Activated naive CD4-positive, alpha-beta T cell treated with anti-CD3 and anti-CD28 coated beads for 36 hours (primary cell): ENCODE results near the gene RPL39L. TPM values are rescaled to one million over a fixed set of nuclear protein-coding genes. Genes with fewer than 3 reads are reported as not detected.
A peak's percentile ranks its signal among the peaks of the same experiment; 100 is the strongest.

Experiments used
- CTCF ChIA-PET: fragments of 350-600 bp; sonication (Branson Sonifier 250); formaldehyde crosslinking; loops from one replicate; lab custom pipeline; 2021; ENCODE audit warnings: antibody characterized with exemption; lab: Charles Lee
- DNase-seq: peaks from one replicate; pipeline ENCODE4 v3.0.0-alpha.2; 2020
- H3K27ac Mint-ChIP-seq: one replicate; pipeline ENCODE4 v1.8.0; 2021; ENCODE audit warnings: mild to moderate bottlenecking, mixed read lengths
- H3K27me3 Mint-ChIP-seq: one replicate; pipeline ENCODE4 v1.8.0; 2021; ENCODE audit warnings: low read depth, mixed read lengths
- H3K36me3 Mint-ChIP-seq: one replicate; pipeline ENCODE4 v1.8.0; 2021; ENCODE audit warnings: low read depth, mixed read lengths
- H3K4me1 Mint-ChIP-seq: one replicate; pipeline ENCODE4 v1.8.0; 2021; ENCODE audit warnings: low read depth, mixed read lengths
- H3K4me3 Mint-ChIP-seq: one replicate; pipeline ENCODE4 v1.8.0; 2021; ENCODE audit warnings: mild to moderate bottlenecking, moderate library complexity, mixed read lengths
- H3K9me3 Mint-ChIP-seq: one replicate; pipeline ENCODE4 v1.8.0; 2021; ENCODE audit warnings: mixed read lengths
- intact Hi-C: fragments of 100-400 bp; cut with micrococcal nuclease; formaldehyde crosslinking; loops from one replicate; pipeline ENCODE4 v1.15.1; 2023
- total RNA-seq, 2 experiments: library from RNA; stranded (reverse); gene quantifications; one replicate each; pipeline ENCODE4 v1.2.3, GENCODE V29; 2021

RPL39L gene
- total RNA-seq, 2 experiments from 2014 or later, result 19.2 to 20.9 TPM

GRCh38 chr3:187110156-187110555 lies 29.1 kb downstream of the RPL39L start:
- H3K4me3 Mint-ChIP-seq, result no peak overlapping the region
- no peaks in the 10 kb centered on the region for H3K27me3 Mint-ChIP-seq
- intact Hi-C loops, result loop anchor here (10.0 kb wide), 3 partner anchors 185 to 605 kb away; partner anchors contain the start of genes MASP1 and SST
- no peak overlapping the region for H3K27ac Mint-ChIP-seq
- no peaks in the 10 kb centered on the region for H3K9me3 Mint-ChIP-seq
- CTCF ChIA-PET, result interaction anchor here (1.1 to 7.0 kb wide), 3 partner anchors 8 to 54 kb away, joined by 5 to 136 read pairs (median 28); partner anchors contain the start of gene RPL39L
- H3K36me3 Mint-ChIP-seq, result no peaks in the 10 kb centered on the region
- DNase-seq, result no peak
- peaks cover 7% of the 10 kb centered on the region for H3K4me1 Mint-ChIP-seq

DNA sequence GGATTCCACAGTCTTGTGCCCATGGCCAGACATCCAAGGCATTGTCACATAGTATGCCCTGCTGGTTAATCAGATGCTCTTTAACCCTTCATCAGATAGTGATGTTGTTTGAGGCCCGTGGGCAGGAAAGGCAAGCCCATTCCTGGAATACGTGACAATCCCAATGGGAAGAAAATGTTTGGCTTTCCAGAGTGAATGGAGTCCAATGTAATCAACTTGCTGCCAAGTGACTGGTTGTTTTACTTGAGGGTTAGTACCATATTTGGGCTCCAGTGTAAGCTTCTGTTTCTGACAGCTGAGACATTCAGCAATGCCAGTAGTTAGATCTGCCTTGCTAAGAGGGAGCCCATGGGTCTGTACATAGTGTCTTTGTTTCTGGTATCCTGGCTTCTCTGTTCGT lies 31.3 kb downstream of the RPL39L start:
- no peaks in the 10 kb centered on the region for H3K27me3 Mint-ChIP-seq
- CTCF ChIA-PET, result interaction anchor here (0.9 to 3.0 kb wide), 3 partner anchors 43 to 157 kb away, joined by 3 to 14 read pairs (median 3); no protein-coding TSS in a partner anchor
- no peaks in the 10 kb centered on the region for H3K9me3 Mint-ChIP-seq
- H3K27ac Mint-ChIP-seq, result no peak overlapping the region
- DNase-seq, result no peak
- H3K36me3 Mint-ChIP-seq, result no peaks in the 10 kb centered on the region
- no peak overlapping the region for H3K4me3 Mint-ChIP-seq
- intact Hi-C loops, result no loop called here
- H3K4me1 Mint-ChIP-seq, result peaks cover 2% of the 10 kb centered on the region

DNA sequence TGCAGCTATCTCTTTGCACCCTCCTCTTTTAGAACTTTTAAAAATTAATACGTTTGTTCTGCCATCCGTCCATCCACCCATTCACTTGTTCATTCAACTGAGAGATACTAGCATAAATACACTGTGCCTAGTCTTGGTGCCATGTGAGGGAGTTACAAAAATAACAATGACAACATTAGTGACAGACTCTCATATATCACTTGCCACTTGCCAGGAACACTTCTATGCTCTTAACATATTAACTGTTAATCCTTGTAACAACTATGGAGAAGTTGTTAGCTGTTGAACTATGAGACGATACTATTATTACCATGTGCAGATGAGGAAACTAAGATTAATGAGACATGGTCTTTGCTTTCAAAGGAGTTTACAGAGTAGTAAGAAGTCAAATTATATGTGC lies 33.6 kb downstream of the RPL39L start:
- H3K4me1 Mint-ChIP-seq, result peaks cover 15% of the 10 kb centered on the region
- H3K27ac Mint-ChIP-seq, result no peak overlapping the region
- no peak for DNase-seq
- intact Hi-C loops, result no loop called here
- no peaks in the 10 kb centered on the region for H3K36me3 Mint-ChIP-seq
- H3K4me3 Mint-ChIP-seq, result no peak overlapping the region
- no peaks in the 10 kb centered on the region for H3K9me3 Mint-ChIP-seq
- CTCF ChIA-PET, result interaction anchor here (0.6 to 3.0 kb wide), 4 partner anchors 8 to 61 kb away, joined by 3 to 14 read pairs (median 4); no protein-coding TSS in a partner anchor
- H3K27me3 Mint-ChIP-seq, result no peaks in the 10 kb centered on the region

DNA sequence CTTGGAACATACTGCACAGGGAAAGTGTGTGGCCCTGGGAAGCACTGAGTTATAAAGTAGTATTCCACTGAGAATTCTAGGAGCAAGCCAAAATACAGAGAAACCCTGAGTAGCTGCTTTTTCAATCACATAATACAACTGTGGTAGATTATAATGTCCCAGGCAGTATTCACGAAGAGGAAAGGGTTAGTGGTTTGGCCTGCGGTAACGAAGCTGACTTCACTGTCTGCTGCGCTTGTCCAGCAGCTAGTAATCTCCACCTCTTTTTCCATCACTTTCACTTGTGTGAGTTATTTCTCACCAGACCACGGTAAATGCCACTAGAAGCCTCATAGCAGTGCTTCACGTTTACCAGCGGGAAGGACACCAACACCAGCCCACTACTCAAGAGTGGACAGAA lies 34.4 kb downstream of the RPL39L start:
- Mint-ChIP-seq H3K36me3 (no peaks in the 10 kb centered on the region), H3K9me3 (no peaks in the 10 kb centered on the region), H3K27ac (no peak overlapping the region), H3K4me3 (no peak overlapping the region), H3K27me3 (no peaks in the 10 kb centered on the region), H3K4me1 (peaks cover 15% of the 10 kb centered on the region)
- CTCF ChIA-PET, result interaction anchor here (0.8 to 1.2 kb wide), 3 partner anchors 9 to 255 kb away, joined by 3 read pairs; no protein-coding TSS in a partner anchor
- intact Hi-C loops, result no loop called here
- no peak for DNase-seq

GRCh38 chr3:187104342-187104741 lies 35.0 kb downstream of the RPL39L start:
- CTCF ChIA-PET, result interaction anchor here (0.8 to 1.3 kb wide), 3 partner anchors 11 to 255 kb away, joined by 3 to 4 read pairs (median 3); no protein-coding TSS in a partner anchor

GRCh38 chr3:187103251-187103650 lies 36.0 kb downstream of the RPL39L start:
- Mint-ChIP-seq H3K36me3 (no peaks in the 10 kb centered on the region), H3K4me3 (no peak overlapping the region), H3K27me3 (no peaks in the 10 kb centered on the region), H3K4me1 (peaks cover 19% of the 10 kb centered on the region), H3K9me3 (no peaks in the 10 kb centered on the region), H3K27ac (no peak overlapping the region)
- CTCF ChIA-PET, result interaction anchor here (1.3 to 3.3 kb wide), 3 partner anchors 8 to 61 kb away, joined by 4 to 28 read pairs (median 12); no protein-coding TSS in a partner anchor
- intact Hi-C loops, result no loop called here
- DNase-seq, result no peak

More at GRCh38 chr3:187104342-187104741, 35.0 kb downstream of the RPL39L start:
- DNase-seq, result no peak
- no peaks in the 10 kb centered on the region for H3K27me3 Mint-ChIP-seq
- peaks cover 15% of the 10 kb centered on the region for H3K4me1 Mint-ChIP-seq
- no peaks in the 10 kb centered on the region for H3K9me3 Mint-ChIP-seq
- H3K27ac Mint-ChIP-seq, result no peak overlapping the region
- H3K36me3 Mint-ChIP-seq, result no peaks in the 10 kb centered on the region
- intact Hi-C loops, result no loop called here
- no peak overlapping the region for H3K4me3 Mint-ChIP-seq

DNA sequence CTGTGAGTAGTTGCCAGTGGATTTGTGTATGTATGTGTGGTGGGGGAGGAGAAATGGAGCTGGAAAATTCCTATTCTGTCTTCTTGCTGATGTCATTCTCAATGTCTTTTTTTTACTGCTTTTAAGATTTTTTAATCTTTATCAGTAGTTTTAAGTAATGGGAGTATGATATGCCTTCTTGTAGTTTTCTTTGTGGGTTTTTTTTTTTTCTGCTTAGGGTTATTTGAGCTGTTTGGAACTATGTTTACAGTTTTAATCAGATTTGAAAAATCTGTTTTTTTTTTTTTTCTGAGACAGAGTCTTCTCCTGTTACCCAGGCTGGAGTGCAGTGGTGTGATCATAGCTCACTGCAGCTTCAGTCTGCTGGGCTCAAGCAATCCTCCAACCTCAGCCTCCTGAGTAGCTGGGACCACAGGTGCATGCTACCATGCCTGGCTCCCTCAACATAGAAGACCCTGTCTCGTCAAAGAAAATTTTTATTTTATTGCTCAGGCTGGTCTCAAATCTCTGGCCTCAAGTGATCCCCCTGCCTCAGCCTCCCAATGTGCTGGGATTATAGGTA lies 37.1 kb downstream of the RPL39L start:
- Mint-ChIP-seq H3K27ac (no peak overlapping the region), H3K36me3 (no peaks in the 10 kb centered on the region), H3K27me3 (no peaks in the 10 kb centered on the region), H3K9me3 (peaks cover under 1% of the 10 kb centered on the region), H3K4me3 (peak overlapping the region; percentile 19), H3K4me1 (peaks cover 22% of the 10 kb centered on the region)
- CTCF ChIA-PET, result interaction anchor here (0.6 to 3.3 kb wide), 7 partner anchors 10 to 253 kb away, joined by 3 to 28 read pairs (median 12); partner anchors contain the start of gene RPL39L
- DNase-seq, result no peak
- intact Hi-C loops, result no loop called here

DNA sequence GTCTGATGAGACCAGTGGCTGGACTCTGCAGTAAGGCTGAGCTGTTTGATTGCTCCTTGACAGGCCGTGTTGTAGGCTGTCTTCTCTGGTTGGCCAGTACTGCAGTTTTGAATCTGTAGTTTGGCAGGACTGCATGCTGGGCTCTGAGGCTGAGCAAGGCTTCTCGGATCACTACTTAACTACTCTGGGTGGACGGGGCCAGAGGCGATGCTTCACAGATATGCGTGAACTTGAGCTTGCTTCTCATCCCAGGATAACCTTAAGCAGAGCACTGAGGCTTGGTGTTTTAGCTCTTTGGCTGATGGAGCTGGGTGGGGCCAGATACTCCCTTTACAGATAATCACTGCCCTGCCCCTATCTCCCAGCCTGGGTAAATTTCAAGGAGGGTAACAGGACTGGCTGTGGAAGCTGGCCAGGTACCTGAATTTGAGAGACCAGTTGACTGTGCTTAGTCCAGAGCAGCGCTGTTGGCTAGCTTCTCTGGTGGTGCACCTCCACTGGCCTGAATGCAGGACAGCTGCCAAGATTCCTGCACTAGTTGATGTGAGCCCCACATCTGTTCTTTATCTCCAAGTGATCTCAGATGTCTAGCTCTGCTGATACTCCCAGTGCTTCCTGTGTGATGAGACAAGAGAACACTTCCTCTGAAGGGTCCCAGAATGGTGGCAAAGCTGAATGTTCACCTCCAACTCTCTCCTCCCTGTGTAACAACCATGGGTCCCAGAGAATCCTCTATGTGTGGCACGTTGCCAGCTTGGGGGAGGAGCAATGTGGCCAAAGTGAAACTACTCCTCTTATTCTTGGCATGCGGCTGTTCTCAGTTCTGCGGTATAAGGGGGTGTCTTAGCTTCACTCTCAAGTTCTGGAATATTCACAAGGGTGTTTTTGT lies 37.9 kb downstream of the RPL39L start:
- intact Hi-C loops, result no loop called here
- DNase-seq, result peak; percentile 67

DNA sequence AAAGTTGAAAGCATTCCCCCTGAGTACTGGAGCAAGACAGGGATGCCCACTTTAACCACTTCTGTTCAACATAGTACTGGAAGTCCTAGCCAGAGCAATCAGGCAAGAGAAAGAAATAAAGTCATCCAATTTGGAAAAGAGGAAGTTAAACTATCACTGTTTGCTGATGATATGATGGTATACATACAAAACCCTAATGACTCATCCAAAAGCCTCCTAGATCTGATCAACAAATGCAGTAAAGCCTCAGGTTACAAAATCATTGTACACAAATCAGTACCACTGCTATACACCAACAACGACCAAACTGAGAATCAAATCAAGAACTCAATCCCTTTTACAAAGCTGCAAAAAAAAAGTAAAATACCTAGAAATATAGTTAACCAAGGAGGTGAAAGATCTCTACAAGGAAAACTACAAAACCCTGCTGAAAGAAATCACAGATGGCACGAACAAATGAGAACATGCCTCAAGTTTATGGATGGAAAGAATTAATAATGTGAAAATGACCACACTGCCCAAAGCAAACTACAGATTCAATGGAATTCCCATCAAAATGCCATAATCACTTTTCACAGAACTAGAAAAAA lies 40.3 kb downstream of the RPL39L start:
- intact Hi-C loops, result no loop called here

More for the DNA sequence above, 37.9 kb downstream of the RPL39L start:
- peaks cover 5% of the 10 kb centered on the region for H3K9me3 Mint-ChIP-seq
- peak overlapping the region; percentile 19 for H3K4me3 Mint-ChIP-seq
- peaks cover 25% of the 10 kb centered on the region for H3K4me1 Mint-ChIP-seq
- H3K36me3 Mint-ChIP-seq, result peaks cover under 1% of the 10 kb centered on the region
- no peak overlapping the region for H3K27ac Mint-ChIP-seq
- H3K27me3 Mint-ChIP-seq, result no peaks in the 10 kb centered on the region
- CTCF ChIA-PET, result interaction anchor here (0.6 to 3.3 kb wide), 8 partner anchors 10 to 252 kb away, joined by 3 to 28 read pairs (median 10); partner anchors contain the start of gene RPL39L

DNA sequence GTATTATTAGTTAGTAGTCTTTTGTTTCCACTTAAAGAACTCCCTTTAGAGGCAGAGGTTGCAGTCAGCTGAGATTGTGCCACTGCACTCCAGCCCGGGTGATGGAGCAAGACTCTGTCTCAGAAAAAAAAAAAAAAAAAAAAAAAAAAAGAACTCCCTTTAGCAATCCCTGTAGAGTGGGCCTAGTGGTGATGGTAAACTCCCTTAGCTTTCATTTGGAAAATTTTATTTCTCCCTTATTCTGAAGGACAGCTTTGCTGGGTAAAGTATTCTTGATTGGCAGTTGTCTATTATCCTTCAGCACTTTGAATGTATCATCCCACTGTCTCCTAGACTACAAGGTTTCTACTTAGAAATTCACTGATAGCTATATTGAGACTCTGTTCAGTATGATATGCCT lies 46.0 kb downstream of the RPL39L start:
- Mint-ChIP-seq H3K4me1 (peaks cover 6% of the 10 kb centered on the region), H3K9me3 (peaks cover 18% of the 10 kb centered on the region), H3K27ac (no peak overlapping the region), H3K27me3 (no peaks in the 10 kb centered on the region), H3K36me3 (peaks cover 5% of the 10 kb centered on the region), H3K4me3 (no peak overlapping the region)
- DNase-seq, result no peak
- intact Hi-C loops, result no loop called here
- CTCF ChIA-PET, result interaction anchor here (0.6 to 1.2 kb wide), 4 partner anchors 11 to 355 kb away, joined by 3 read pairs; no protein-coding TSS in a partner anchor

More for the DNA sequence above, 40.3 kb downstream of the RPL39L start:
- Mint-ChIP-seq H3K27ac (no peak overlapping the region), H3K4me1 (peaks cover 25% of the 10 kb centered on the region), H3K36me3 (peaks cover 3% of the 10 kb centered on the region), H3K4me3 (no peak overlapping the region), H3K9me3 (peaks cover 5% of the 10 kb centered on the region), H3K27me3 (no peaks in the 10 kb centered on the region)
- DNase-seq, result no peak
- CTCF ChIA-PET, result no interaction called here

DNA sequence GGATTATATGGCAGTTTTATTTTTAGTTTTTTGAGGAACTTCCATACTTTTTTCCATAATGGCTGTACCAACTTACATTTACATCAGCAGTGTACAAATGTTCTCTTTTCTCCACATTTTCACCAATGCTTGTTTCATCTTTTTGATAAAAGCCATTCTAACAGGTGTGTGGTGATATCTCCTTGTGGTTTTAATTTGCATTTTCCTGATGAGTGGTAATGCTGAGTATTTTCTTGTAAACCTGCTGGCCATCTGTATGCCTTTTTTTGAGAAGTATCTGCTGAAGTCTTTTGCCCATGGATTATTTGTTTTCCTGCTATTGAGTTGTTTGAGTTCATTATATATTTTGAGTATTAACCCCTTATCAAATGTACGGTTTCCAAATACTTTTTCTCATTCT lies 50.6 kb downstream of the RPL39L start:
- intact Hi-C loops, result no loop called here
- Mint-ChIP-seq H3K9me3 (peaks cover 25% of the 10 kb centered on the region), H3K36me3 (peaks cover 5% of the 10 kb centered on the region), H3K4me1 (peaks cover 11% of the 10 kb centered on the region), H3K27ac (no peak overlapping the region), H3K27me3 (no peaks in the 10 kb centered on the region), H3K4me3 (no peak overlapping the region)
- DNase-seq, result no peak
- CTCF ChIA-PET, result no interaction called here

DNA sequence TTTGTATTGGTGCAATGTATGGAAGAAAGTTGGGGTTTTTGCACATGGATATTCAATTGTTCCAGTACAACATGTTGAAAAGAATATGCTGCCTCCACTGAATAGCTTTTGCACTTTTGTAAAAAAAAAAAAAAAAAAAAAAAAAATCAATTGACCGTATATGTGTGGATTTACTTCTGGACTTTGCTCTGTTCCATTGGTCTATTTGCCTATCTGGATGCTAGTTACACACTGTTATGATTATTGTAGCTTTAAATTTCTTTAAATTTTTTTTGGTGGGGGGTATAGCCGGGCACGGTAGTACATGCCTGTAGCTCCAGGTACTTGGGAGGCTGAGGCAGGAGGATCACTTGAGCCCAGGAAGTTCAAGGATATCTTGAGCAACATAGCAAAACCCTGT lies 52.5 kb downstream of the RPL39L start:
- no peak overlapping the region for H3K27ac Mint-ChIP-seq
- H3K36me3 Mint-ChIP-seq, result peaks cover 5% of the 10 kb centered on the region
- H3K27me3 Mint-ChIP-seq, result no peaks in the 10 kb centered on the region
- H3K4me1 Mint-ChIP-seq, result peaks cover 11% of the 10 kb centered on the region
- CTCF ChIA-PET, result no interaction called here
- DNase-seq, result no peak
- peaks cover 21% of the 10 kb centered on the region for H3K9me3 Mint-ChIP-seq
- H3K4me3 Mint-ChIP-seq, result no peak overlapping the region
- intact Hi-C loops, result no loop called here
